GM18870 (cell line): Measurements from ENCODE around the gene DENND4A.

Experiments
- ATAC-seq: cut with Tn5 transposase; IDR thresholded peaks from one replicate; pipeline ENCODE4 v1.9.1; 2021; ENCODE audit warnings: moderate library complexity; ENCODE audit not compliant: unreplicated experiment

Gene DENND4A

DNA sequence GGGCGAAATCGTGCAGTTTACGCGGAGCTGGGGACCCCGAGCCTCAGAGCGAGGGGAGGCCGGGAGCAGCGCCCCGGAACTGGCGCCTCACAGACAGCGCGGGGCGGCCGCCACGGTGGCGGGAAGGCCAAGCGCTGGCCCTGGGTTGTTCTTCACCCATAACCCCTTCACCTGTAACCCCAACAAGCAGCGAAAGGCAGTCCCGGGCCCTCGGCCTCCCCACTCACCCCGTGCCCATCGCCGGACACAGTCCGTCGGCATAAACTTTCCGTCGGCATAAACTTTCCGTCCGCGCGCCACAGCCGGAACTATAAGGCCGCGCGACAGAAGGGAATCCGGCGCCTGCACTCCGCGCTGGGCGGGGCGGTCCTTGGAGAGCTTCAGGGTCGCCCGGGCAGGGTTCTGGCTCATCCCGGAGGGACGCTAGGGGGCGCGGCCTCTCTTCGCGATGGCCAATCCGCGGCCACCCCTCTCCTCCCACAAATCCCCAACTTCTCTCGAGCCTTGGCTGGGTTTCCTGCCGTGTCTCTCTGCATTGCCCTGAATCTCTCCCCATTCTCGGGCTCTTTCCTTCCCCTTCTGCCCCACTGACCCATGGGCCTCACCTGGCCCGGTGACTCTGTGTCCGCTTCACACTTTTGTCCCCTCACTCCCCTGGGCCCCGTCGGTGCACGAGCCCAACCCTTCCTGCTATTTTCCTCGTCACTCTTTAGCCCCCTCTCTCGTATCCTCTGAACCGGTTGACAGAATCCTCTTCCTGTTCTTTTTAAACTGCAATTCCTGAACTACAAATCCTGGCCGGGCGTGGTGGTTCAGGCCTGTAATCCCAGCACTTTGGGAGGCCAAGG is 181.0 kb downstream of the DENND4A start, which contains the start of gene INTS14:
Gene INTS14 (minus strand): TSS at position 261 of the 848 bp plus-strand sequence. CDS start 3,751 bp downstream, outside the sequence.
- ATAC-seq, result peak; percentile 82
